Astrocyte of the hippocampus (primary cell): ENCODE measurements around the gene CCDC85C.

Experiments used
- DNase-seq: peaks from one replicate; pipeline ENCODE4 v3.0.0; 2011; ENCODE audit warnings: low read depth, low spot score

CCDC85C gene

GRCh38 chr14:99573000-99573330, 31.0 kb downstream of the CCDC85C start:
- DNase-seq = no peak

DNA sequence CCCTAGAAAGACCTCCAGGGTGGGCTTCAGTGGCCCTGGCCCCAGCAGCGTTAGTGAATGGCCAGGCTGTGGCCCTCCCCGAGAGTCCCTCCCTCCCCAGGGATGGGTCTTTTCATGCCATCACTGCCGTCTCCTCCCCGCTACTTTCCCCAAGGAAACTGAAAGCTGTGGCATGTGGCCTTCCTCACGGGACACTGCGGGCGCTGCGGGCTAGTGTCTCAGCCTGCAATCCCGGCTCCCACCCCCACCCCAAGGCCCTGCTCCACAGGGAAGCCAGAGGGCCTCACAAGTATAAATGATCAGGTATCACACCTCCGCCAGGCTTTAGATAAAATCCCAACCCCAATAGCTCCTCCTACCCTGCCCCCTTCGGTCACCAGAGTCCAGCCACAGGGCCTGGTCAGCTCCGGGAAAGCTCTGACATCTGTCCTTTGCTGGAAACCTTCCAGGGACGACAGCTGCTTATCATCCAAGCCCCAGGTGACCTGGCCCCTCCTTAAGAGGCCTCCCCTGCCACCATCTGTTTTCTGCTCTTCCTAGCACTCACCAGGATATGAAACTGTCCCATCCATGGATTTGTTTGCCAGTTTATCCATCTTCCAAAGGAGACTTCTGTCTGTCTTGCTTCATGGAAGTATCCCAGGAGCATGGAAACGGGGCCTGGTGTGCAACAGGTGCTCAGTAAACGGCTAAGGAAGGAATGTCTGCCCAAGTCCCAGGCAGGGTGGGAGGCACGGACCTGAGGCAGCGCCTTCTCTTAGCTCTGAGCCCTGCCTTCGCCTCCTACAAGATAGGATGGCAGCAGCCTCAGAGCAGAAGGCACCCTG, 31.6 kb downstream of the CCDC85C start:
- no peak for DNase-seq

- no peak for DNase-seq
Observed at GRCh38 chr14:99571303-99571986, 32.6 kb downstream of the CCDC85C start.

DNA sequence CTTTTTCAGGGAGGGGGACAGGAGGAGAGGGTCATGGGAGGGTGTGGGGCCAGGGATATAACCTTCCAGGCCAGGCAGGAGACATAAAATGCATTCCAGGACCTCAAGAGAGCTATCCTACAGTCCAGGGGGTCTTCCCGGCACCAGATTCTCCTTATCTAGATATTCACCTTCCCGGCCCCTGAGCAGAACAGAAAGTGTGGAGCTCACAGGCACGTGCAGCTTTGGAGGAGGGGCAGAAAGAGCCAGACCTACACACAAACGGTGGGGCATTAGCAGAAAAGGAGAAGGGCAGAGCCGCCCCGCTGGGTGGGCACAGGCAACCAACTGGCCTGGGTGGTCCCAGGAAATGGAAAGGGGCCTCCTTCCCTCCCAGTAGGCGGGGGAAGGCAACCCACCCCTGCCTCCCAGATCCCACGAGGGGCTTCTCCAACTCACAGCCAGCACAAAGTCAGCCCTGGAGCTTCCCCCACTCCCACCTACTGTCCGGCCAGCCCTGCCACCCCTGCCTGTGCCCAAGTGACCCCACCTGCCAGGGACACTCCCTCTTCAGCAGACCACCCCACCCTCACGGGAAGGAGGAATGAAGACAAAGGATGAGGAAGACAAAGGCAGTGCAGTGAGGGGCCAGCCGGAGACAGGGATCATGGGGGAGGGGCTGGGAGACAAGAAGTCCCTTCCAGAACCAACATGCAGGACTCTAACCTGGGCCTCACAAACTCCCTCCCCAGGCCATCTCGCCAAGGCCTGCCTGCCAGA, 33.3 kb downstream of the CCDC85C start:
- no peak for DNase-seq

DNA sequence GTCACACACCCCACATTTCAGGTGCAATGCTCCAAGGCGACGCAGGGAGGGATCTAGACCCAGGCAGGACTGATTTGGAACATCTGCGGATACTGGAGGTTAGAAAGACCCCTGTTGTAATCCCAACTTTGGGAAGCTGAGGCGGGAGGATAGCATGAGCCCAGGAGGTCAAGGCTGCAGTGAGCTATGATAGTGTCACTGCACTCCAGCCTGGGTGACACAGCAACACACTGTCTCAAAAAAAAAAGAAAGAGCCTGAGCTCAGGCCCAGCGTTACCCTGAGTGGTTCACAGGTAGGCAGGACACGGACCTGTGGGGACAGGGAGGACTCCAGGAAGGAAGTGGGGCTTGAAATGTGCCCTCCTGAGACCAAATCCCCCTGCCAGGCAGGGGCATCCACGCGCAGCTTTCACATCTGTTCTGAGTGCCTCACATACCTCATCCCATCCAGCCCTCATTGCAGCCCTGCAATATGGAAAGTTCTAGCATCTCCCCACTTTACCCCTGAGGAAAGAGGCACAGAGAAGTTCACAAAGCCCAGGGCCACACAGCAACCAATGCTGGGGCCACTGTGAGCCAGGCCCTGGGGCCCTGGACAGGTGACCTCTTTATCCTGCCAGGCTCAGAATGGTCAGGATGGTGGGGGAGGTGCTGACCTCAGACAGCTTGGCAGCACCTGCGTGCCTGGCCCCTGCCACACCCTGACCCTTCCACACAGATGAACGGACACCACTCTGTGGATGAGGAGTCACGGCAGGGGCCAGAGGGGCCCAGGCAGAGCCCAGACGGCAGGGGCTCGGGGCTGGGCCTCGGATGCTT, 34.1 kb downstream of the CCDC85C start:
- no peak for DNase-seq

GRCh38 chr14:99568567-99569560, 35.1 kb downstream of the CCDC85C start:
- peak; percentile 74 for DNase-seq

DNA sequence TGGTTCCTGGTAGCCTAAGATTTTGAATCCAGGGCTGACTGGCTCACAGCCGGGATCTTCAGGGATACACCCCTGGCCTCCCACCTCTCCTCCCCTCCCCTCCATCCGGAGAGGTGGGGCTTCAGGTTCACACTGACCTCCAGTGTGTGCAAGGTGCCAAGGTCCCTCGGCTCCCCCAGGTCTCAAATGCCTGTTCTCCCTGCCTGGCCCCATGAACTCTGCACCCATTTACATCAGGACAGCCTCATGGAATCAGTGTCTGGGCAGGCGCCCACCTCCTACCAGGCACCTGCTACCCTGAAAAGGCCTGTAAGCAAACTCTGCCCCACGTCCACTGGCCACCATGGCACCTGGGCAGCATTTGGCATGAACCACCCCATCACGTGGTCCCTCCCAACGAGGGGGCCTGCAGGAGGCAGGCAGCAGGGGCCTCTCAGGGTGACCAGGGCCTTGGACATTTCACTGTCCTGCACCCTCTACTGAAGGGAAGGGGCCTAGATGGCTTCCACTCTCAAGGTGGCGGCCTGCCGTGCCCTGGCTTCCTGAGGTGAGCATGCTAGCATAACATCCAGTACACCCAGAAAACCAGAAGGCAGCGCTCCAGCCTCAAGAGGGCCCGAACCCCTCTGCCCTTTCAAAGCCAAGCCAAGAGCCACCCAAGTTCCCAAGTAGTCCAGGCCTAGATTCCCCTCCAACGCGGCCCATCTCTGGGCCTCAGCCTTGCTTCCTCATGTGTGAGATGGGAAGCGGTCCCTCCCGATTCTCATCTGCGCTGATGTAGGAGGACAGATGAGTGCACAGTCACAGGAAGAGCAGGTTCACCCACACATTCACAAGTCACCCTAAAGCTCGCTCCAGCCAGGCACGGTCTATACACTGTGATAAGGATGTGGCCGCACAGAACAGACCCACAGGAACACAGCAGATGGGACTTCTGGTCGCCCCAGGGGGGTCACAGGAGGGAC, 37.3 kb downstream of the CCDC85C start:
- DNase-seq = no peak

DNA sequence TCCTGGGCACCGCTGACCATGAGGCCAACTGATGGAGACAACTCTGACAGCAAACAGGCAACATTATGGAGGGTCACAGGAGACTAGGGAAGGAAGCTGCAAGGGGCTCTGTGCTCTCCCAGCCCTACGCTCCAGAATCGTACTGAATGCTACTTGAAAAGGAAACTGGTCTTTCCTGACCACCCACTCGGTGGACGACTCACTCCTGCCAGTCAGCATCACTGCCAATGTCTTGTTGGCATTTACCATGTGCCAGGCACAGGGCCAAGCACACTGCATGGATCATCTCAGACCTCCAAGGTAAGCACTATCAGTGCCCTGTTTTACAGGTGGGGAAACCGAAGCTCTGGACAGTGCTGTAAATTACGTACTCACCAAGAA, 38.0 kb downstream of the CCDC85C start:
- no peak for DNase-seq

DNA sequence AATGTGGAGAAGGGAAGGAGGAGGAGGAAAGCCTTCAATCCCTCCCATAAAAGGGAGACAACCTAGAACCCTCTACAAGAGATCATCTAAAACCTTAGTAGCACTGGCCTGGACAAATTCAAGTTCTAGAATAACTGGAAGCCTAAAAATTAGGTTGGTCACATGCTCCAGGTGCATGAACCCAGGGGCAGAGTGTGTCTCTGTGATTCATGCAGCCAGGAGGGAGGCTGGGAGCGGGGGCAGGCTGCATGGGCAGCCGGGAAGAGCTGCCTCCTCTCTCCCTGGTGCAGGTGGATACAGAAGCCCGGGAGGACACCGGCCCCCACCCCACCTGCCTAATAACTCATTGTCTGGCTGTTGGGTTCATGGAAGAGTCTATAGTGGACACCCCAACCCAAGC, 38.6 kb downstream of the CCDC85C start:
- DNase-seq = no peak

DNA sequence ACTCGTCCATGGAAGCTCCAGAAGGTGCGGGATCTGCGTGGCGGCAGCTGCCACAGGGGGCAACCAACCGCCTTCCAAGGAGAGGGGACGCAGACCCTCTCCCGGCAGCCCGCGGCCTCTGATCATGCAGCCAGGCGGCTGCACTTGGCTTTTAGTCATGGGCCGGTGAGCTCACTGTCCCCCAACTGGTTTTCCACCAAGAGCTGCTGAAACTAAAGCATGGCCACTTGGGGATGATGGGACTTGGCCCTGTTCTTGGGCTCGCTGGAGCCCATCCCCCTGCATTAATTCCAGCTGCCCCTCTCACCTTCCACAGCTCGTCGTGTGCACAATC, 39.1 kb downstream of the CCDC85C start:
- peak; percentile 50 for DNase-seq

GRCh38 chr14:99564256-99564925, 39.6 kb downstream of the CCDC85C start:
- DNase-seq = peak; percentile 87

- no peak for DNase-seq
Observed at GRCh38 chr14:99563749-99564129, 40.3 kb downstream of the CCDC85C start.

- peak; percentile 96 for DNase-seq
Observed at GRCh38 chr14:99562856-99563748, 40.9 kb downstream of the CCDC85C start.

GRCh38 chr14:99561864-99562263, 42.1 kb downstream of the CCDC85C start:
- no peak for DNase-seq

- DNase-seq = peak; percentile 66
Observed at GRCh38 chr14:99560922-99561683, 42.9 kb downstream of the CCDC85C start.

- DNase-seq = no peak
Observed at GRCh38 chr14:99560403-99560802, 43.6 kb downstream of the CCDC85C start.
